ENCODE data around the gene SHLD2.
"Not testable (repeated sequence)": the region's sequence is repeated elsewhere in the genome, so short reads cannot be mapped to it uniquely, and the experiment has no call there.

The SHLD2 gene

DNA sequence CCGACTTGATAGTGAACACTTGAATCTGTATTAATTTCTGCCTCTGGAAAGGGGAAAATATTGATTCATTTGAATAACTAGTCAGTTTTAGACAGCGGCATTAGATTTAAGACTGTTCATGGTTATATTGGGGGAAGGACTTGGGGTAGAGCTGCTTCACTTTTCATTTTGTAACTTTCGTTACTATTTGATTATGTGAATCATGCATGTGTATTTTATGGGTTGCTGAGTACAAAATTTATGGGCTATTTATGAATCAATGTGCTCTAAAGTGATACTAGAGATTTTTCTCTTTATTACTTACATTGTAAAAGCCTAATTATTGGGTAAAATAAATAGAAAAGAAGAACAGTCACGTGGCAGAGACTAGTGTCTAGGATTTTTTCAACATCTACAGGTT lies 5.3 kb upstream of the SHLD2 start:
- DNase-seq: no peak

DNA sequence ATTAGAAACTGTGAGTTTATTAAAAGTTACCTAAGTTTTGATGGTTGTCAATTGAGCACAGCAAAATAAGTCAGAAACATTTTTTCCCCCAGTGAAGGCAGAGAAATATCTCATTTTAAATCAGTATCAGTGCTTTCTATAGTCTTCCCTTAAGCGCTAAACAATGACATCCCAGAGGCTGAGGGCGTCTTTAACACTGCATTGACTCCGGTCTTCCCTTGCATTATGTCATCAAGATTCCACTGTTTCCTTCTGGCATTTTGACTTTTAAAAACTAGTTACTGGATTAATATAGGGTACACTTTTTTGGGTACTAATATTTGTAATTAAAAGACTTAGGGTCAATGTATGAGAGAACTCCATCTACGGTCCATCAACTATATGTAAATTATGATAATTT lies 4.2 kb upstream of the SHLD2 start:
- no peak for DNase-seq

DNA sequence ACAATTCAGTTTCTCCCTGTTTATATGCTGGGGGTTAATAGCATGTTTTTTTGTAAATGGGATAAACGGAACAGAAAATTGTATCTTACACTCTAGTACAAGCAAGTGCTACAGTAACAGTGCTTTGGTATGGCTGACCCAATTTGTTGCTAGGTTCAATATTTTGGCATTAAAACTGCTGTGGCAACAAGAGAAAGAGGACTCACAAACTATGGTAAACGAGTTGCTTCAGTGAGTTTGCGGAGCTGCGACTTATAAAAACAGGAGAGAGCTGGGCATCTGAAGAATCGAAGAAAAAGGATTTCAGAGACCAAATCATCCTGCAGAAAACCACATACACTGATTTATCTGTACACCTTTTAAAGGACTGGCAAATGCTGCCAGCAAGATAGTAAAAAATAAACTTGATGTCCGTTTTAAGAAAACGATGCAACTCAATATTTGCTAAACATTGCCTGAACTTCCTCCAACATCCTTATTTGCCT lies 2.6 kb upstream of the SHLD2 start:
- no peak for DNase-seq

DNA sequence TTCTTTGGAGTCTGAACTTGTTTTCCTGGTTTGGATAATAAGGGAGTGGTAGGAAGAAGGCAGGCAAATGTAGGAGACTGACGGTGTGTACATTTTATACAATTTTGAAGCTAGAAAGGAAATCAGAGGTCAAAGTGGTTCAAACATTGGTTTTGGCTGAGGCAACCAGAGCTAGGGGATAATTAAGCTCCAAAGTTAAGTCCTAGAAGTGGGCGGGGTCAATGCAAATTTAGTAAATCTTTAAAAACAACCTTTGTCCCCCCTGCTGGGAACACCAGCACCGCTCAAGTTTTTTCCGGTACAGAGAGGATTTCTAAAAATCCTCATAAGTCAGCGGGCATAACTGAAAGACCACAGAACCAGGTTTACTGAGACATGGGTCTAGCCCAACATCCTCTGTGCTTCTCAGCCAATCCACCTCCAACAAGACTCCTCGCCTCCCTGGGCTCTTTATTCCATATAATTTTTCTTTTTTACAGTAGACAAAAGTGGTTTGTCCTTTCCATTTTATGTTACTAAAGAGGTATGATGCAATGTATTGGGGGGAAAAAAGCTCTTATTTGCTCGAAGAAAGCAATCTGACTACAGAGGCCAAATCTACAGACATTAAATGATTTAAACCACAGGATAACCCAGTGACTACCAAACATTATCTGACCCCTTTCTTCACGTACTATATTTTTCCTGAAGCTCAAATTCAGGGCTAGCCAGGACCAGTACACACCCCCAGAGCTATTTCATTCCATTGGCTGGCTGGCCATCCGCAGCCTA lies 2.0 kb upstream of the SHLD2 start:
- peak; percentile 55 for DNase-seq

DNA sequence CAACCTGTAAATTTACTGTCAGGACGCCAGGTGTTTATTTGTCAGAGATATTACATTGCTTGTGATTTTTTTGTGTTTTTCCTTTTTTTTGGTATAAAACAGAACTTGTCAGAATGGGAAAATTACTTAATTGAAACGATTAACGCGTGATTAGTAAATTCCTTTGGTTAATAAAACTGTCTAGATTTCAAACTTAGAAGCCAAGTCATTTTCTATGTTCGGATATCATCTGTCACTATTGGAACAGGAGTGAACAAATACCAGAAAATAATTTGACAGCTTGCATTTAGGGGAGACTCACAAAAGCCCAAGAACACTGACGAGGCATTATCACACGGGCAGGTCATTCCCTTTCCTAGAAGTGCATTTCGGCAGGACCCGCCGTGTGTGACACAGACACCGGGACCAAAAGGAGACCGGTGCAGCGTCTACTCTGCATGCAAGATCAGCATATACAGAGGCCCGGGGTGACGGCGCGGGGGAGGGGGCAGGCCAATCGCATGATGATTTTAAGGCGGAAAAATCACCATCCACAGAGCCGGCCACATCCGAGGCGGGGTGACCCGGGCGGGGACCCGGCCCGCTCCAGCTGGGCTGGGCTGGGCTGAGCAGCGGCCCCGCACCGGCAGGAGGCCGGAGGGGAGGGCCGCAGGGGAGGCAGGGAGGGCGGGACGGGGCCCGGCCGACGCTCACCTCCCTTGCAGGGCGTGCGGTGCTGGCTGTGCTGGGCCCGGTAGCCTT lies 1.2 kb upstream of the SHLD2 start:
- peak; percentile 74 for DNase-seq

DNA sequence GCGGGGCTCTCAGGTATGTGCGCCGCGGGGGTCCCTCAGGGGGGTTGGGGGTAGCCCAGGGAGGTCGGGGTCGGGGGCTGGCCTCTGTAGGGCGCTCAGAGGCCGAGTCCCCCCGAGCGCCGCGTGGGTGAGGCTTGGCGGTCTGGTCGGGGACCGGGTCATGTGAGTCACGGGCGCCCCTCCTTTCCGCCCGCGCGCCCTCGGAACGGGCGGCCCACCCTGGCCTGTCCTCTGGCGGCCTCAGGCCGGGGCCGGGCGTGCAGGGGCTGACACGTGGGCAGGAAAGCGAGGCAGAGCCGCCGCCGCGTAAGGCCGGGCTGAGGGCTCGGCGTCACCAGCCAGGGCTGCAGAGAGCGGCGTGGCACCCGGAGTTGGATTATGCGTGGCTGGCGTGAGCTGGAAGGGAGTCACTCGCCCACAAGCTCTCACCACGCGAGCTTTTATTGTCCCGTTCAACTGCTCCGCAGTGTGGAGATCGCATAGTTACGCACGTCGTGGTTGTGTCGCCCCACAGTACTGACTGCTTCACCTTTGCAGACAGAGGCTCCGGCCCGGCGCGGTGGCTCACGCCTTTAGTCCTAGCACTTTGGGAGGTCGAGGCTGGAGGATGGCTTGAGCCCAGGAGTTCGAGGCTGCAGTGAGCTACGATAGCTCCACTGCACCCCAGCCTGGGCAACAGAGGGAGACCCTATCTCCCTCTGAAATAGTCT lies 385 bp downstream of the SHLD2 start:
- DNase-seq: peak; percentile 72

DNA sequence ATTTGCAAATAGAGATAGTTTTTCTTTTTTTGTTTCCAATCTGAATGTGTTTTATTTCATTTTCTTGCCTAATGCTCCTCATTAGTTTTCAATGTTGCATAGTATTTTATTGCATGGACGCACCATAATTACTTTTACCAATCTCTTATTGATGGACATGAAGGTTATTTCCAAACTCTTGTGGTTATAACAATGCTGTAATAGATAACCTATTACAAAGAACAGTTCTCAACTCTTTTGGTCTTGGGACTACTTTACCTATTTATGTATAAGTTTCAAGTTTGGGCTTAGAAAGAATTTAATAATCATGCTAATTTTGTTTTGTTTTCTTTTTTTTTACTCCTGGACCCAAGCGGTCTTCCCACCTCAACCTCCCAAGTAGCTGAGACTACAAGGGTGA lies 7.0 kb downstream of the SHLD2 start:
- no peak for DNase-seq

DNA sequence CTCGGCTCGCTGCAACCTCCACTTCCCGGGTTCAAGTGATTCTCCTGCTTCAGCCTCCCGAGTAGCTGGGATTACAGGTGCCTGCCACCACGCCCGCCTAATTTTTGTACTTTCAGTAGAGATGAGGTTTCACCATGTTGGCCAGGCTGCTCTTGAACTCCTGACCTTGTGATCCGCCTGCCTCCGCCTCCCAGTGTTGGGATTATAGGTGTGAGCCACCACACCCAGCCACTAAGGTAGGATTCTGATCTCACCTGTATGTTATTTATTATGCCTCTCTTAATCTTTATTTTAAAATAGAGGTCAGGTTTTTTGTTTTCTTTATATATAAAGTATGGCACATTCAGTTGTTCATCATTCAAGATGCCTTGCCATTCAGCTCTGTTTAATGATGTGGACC lies 9.7 kb downstream of the SHLD2 start:
- DNase-seq: not testable (repeated sequence)

DNA sequence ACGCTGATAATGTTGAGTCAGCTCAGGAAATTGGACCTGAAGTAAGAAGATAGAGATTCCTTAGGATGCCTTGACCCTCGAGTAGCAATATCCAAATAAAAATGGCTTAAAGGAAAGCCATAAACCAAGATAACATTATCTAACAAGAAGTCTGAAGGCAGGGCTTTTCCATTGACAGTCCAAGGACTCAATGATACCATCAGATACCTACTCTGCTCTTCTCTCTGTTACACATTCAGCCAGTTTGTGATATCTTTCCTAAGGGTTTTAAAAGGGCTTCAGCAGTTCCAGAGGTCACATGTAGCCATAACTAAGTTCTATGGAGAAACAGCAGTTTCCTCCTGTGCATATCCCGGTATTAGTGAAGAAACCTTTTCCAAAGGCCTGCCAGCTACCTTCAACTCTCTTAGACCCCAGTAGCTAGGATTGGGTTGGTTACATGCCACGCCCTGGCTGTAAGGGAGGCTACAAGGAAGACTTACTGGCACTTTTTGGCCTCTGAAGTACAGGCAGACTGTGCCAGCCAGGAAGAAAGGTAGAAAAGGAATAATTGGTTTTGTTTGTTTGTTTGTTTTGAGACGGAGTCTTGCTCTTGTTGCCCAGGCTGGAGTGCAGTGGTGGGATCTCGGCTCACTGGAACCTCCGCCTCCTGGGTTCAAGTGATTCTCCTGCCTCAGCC lies 10.6 kb downstream of the SHLD2 start:
- no peak for DNase-seq

DNA sequence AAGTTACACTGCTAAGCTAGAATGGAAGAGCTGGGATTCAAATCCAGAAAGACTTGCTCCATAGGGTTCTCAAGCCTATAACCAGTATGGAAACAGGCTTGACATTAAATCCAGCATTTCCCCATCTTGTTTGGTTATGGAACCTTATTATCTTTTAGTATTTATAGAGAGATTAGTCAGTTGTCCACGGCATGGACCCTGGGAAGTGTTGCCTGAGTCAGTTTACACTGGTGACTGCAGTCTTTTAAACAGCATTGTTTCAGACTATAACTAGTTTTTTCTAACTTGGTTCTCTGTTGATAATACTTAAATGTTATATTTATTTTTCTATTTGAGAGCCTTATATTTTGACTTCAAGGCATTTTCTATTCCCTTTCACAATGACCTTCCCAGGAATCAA lies 23.1 kb downstream of the SHLD2 start:
- DNase-seq: not testable (repeated sequence)

DNA sequence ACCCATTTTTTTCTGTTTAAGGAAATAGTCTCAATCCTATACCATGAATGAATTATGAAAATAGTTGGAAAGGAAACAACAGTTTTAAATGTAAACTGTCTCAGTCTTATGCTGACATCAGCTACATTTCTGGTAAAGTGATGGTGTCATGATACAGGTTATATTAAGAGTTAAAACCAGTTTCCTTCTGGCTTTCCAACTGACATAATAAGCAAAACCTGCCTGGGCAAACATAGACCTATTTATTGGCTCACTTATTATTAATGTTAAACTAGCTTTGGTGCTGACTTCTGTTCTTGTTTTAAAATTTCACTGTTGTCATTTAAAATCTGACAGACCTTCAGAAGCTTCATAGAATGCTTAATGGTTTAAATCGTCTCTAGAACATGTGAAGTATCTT lies 24.0 kb downstream of the SHLD2 start:
- not testable (repeated sequence) for DNase-seq

DNA sequence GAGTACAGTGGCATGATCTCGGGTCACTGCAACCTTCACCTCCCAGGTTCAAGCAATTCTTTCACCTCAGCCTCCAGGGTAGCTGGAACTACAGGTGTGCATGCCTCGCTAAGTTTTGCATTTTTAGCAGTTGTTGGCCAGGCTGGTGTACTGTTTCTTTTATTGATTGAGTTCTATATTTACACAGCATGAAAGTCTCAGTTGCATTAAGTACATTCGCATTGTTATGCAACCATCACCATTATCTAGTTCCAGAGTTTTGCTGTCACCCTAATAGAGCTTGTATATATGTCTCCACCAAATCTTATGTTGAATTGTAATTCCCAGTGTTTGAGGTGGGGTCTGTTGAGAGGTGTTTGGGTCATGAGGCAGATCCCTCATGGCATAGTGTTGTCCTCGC lies 28.3 kb downstream of the SHLD2 start:
- not testable (repeated sequence) for DNase-seq

DNA sequence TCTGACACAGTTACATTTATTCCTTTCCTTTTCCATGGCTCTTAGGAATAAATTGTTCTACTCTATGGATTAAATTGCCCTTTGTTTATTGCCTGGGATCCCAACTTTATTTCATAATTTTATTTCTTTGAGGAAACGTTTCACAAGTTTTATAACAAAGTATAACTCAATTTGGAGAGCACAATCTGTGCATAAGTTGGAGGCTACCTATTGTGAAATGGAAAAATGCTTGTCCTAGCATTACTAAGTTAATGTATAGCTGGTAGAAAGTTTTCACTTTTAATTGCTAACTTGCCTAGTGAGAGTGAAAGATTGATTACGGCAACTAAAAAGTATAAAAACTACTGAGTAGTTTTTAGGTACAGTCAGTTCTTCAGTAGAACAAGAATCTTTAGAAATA lies 32.0 kb downstream of the SHLD2 start:
- not testable (repeated sequence) for DNase-seq

DNA sequence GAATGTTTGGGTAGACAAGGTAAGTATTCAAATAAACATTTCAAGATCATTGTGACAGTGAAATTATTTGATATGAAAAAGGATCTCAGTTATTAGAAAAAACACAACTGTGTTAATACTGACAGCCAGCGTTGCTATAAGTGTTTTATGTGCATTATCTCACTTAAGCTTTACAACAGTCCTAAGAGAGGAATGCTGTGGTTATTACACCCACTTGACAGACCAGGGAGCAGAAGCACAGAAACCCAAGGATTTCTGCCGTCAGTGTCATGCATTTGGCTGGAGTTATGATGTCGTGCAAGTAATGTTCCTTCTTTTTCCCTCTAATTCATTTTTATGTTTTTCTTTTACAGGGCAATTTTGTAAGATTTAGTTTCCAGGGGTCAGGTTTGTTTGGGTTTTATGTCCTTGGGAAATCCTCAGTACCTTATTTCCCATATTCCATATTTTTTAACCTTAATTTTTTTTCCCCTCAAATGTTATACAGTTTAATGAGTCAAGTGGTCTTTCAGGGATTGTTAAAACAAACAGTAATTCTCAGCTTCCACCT lies 32.7 kb downstream of the SHLD2 start:
- DNase-seq: not testable (repeated sequence)

DNA sequence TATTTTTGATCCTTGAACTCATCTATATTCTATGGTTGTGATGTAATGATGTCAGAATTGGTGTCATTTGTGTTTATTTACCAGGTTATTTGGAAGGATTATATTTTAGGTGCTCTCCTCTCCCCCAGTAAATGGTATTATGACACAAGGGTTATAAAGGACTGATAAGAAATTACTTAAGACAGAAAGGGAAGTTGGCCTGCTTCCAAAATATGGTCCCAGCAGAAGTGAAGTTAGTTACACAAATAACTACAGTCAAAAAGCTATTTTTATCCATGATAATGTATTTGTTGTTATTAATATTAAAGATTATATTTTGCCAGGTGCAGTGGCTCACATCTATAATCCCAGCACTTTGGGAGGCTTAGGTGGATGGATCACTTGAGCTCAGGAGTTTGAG lies 37.2 kb downstream of the SHLD2 start:
- peak; percentile 3 for DNase-seq

DNA sequence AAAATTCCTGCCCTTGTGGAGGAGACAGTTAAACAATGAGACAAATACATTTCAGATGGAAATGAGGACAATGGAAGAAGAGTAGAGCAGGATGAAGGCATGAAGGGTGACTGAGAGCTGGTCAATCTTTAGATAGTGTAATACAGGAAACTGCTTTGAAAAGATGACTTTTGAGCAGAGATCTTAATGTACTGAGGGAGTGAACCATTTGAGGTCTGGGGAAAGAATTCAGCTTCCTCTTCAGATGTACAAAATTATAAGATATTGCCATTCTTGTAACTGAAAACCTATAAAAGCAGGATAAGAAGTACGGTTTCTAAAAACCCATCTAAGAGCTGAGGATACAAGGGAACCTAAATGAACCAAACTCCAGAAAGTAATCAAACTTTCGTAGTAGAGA lies 38.9 kb downstream of the SHLD2 start:
- DNase-seq: not testable (repeated sequence)

DNA sequence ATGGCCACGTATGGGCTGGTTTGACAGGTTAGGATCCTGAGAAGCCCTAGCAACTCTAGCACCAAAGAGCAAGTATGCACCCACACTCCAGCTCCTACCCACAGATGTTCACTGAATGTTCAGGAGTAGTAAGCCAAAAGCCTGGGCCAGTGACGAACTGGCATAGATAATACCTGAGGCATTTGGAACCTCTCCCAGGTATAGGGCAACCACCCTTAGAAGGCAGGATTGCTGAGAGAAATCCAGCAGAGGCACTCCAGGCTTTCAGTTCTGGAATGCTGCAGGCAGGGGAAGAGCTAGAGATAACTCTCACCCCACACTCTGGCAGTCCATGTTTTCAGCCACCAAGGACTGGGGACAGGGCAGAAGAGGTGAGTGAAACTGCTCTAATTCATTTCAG lies 39.4 kb downstream of the SHLD2 start:
- not testable (repeated sequence) for DNase-seq

DNA sequence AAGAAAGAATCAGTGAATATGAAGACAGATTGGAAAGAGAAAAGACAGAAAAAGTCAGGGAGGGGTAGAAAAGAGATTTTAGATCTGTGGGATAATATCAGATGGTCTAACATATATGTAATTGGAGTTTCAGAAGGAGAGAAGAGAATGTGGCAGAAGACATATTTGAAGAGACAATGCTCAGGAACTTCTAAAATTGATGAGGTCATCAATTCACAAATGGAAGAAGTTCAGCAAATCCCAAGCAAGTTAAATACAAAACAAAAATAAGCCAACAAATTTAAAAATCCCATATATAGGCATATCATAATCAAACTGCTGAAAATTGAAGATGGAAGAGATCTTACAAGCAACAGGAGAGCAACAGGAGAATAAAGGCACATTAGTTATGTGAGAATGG lies 42.5 kb downstream of the SHLD2 start:
- not testable (repeated sequence) for DNase-seq

DNA sequence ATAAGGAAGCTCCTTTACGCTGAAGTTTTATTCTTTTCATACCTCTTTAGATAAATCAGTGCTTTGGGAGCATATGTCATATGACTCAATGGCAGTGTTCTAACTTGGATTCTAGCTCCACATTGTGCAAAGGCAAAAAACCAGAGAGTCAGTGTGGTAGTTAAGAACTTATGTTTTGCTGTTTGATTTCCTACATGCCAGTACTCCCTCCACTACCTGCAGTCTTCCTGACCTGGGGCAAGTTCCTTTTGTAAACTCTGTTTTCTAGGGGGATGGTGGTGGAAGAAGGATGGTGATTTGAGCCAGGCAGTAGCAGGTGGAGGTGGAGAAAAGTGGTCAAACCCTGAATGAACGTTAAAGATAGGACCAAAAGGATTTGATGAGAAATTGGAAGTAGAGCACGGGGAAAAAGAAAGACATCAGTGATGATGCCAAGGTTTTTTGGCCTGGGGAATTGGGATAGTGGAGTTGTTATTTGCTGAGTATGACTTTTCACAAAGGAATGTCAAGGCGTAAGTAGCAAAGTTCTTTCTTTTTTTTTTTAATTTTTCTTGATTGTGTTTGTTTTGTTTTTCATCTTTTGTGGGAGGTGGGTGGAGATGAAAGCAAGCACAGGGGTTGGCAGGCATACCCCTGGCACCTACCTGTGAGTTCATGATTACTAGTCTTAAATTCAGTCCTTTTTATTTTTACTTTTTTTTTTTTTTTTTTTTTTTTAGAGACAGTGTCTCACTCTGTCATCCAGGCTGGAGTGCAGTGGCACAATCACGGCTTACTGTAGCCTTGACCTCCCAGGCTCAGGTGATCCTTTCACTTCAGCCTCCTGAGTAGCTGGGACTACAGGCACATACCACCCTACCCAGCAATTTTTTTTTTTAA lies 47.5 kb downstream of the SHLD2 start:
- not testable (repeated sequence) for DNase-seq

DNA sequence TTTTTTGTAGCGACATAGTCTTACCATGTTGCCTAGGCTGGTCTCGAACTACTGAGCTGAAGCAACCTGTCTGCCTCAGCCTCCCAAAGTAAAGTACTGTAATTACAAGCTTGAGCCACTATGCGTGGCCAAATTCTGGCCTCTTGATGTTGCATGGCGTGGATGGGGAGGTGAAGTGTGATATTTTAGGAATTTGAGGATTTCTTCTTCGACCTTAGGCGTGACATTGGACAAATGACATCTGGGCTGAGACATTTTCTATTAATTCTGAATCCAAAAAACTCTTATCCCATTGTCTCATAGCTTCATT lies 48.1 kb downstream of the SHLD2 start:
- not testable (repeated sequence) for DNase-seq

DNA sequence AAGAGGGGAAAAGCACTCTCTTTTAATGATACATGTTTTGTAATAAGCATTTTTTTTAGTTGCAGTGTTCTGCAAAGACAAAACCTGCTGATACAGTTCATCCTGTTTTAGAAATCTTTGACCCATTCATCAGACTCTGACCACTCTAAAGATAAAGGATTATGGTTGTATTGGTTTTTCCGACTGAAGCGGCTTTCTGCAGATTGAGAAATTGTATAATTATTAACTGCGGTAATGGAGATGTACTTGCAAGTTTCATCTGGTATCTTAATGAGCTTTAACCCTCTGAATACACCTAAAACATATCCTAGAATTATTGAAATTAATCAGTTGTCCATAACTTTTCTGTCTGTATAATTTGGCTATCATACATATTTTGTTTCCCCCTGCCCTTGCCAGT lies 50.6 kb downstream of the SHLD2 start:
- not testable (repeated sequence) for DNase-seq
